Fibroblast of peridontal ligament (primary cell): ENCODE results near the gene SORCS1.

Source experiments
- DNase-seq: peaks from one replicate; pipeline ENCODE4 v3.0.0-alpha.2; 2010; ENCODE audit errors: extremely low read depth

SORCS1 gene

DNA sequence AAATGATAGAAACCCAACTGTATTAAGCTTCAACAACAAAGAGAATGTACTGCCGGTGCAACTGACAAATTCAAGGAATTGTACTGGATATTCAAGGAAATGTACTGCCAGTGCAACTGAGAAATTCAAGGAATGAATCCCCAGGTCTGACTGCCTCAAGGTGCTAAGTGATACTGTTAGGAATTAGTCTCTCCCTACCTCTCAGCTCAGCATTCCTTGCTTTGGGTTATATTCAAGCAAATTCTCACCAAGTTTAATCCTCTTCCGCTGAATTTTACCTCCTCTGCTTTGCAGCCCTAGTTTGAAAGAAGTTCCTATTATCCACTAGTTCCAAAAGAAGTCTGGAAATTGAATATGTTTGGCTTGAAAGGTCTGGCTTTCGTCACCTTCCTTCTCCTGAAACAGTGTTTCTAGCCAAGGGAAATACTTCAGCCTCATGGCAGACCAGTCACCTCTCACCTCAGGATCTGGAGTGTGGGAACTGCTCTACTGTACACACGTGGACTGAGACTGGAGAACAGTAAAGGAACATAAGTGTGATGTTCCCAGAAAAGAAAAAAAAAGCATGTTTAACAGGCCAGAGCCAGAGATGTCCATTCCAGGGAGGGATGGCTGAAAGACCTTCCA is 60.4 kb downstream of the SORCS1 start:
- no peak for DNase-seq

DNA sequence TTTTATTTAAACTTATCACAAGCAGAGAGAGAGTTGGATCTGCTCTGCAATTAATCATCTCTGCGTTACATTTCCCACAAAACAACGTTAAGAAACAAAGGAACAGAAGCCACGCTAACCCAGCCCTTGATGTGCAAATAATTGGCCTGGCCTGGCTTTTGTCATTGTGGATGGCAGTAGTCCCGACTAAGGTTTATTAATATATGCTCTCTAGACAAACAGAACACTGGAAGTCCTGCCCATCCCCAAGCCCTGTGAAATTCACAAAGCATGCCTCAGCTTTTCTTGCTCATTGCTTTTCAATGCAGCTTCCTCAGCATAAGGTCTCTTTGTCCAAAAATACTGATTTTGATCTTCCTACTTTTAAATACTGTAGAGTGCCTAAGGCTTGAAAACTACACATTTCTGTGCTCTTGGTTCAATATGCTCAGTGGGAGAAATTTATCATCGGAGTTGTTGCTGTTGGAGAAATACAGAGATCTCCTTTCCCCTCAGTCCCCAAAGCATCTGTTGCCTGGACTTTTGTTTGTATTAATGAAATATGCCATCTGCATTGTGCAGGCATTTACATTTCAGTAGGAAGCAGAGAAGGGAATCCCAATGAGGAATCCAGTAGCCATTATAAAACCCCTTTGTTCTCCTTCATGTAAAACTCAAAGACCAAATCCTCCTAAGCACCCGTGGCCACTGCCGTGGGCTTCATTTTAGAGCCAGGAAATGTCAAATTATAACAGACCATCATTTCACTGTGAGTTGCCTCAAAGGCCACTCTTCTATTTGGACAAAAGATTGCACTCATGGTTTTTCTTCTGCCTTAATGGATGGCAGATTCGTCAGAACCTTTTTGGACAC is 61.1 kb downstream of the SORCS1 start:
- DNase-seq, result no peak

DNA sequence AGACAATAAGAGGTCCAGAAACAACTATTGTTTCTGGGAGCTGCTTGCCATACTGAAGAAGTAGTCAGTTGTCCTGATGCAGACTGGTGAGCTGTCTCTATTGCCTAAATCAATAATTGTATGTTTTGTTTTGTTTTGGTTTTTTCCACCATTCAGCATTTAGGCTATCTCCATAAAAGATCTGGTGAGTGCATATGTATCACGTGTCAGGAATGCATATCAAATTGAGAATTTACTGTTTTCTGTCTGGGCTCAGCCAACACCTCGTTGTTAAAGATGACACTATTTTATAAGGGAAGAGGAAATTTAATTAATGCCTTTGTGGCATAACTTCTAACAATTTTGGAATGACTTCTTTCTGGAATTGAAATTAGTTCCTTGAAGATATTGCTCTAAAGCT is 66.2 kb downstream of the SORCS1 start:
- DNase-seq, result no peak

DNA sequence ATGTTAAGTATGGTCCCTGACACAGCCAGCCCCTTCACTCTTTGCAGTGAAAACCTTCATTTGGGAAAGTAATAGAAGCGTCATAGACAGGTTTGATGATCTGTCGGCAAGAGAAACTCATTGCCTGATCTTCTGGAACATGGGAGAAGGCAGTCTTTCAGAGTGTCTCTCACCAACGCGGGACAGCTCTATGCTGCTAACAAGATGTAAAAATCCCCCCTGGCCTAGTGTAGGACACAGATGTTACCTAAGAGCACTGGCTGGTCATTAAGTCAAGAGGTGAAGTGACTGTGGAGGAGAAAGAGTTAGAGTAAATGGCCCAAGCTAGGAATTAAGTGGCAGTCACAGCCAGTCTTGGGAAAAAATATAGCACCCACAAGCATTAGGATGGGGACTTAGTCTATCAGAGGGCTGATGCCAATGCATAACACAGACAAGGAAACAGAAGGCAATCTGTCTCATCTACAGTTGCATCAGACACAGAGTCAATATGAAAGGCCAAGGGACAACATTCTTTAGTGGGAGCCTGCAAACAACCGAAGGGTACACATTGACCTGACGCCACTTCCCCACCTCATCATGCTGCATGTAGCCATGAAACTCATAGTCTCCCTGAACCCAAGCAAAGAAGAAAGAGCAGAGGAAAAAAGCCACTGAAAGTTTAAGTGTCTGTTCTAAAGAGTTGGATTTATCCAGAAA is 69.5 kb downstream of the SORCS1 start:
- DNase-seq, result no peak

DNA sequence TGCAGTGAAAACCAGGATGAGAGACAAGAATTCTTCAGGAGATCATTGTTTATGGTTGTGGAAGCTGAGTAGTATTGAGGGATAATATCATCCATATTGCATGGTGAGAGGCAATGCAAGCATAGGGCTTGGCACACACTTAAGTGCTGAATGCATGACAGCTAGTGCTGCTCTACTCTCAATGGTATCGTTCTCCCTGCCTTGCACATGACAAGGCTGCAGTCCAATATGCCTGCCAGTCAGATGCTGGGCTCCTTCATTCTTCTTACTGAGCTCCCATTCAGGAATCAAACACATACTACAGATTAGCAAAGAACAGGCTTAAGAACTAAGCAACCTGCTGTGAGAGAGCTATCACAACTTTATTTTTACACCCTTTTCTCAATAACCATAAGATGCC is 72.2 kb downstream of the SORCS1 start:
- DNase-seq, result no peak

DNA sequence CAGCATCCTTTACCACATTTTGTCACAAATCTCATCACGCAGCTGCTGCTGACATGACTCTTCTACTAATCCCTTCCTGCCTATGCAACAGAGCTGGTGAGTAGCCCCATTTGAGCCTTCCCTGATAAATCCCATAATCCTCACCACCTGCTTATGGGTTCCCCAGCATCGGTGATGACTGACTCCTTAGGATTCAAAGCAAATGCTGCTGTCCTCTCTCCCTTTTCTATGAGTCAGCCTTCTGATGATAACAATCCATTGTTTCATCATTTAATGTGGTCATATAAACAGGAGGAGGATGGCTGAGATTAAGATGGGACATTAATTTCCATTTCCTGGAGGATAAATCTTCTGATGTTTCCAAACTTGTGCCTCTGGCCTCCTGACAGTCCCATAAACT is 73.4 kb downstream of the SORCS1 start:
- no peak for DNase-seq

DNA sequence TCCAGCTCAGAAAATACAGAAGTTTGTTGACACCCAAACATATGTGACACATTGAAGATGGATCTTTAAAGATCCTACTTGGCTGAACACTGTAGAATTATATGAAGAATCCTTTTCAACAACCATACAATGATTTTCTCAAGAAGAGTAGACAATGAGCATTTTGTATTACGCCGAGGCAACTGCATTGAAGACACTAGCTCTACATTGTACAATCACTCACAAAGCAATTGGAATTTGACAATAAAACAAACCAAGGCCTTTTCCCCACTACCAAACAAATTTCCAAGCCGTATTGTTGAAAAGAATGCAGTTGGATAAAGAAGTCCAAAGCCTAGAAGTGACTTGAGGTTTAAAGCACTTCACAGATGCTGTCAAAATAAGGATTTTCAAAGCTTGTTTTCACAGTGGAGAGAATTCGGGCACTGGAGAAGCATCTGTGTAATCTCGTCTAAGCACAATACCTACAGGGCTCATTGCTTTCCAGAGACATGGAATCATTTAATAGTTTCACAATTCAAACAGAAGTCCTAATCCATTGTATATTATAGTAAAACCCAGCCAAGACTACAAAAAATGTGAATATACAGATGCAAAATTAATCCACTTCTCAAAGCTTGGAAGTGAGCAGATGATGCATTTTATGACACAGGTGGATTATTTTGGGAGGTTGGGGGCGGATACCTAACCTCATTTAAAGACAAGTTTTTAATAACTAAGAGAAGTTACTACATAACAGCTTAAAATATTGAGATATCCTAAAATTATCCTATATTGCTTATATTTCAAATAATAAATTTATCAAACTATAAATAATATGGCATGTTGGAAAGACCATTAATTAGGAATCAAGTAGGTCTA is 78.6 kb downstream of the SORCS1 start:
- DNase-seq, result no peak

DNA sequence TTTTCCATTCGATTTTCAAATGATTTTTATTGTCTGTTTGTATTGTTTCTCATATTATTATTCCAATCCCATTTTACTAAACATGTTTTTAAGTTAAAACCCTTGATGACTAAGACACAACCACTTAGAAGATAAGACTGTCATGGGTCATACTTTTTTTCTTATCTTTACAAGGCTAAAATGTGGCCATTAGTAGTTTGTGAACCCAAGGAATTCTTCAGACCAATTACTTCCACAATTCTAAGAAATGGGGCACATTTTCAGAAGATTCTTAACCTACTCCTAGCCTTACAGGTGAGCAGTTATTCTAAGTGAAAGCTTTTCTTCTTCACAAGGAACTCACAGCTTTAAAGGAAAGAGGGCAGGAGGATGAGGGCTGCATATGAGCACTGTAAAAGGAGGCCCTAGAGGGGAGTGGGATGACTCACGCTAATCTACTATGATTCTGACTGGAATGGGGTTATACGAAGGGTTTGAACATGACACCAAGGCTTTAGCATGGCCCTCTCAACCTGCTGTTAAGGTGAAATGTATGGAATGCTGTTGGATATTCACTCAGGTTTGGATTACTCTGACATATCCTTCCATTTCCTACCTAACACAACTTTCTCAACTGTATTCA is 81.0 kb downstream of the SORCS1 start:
- no peak for DNase-seq

DNA sequence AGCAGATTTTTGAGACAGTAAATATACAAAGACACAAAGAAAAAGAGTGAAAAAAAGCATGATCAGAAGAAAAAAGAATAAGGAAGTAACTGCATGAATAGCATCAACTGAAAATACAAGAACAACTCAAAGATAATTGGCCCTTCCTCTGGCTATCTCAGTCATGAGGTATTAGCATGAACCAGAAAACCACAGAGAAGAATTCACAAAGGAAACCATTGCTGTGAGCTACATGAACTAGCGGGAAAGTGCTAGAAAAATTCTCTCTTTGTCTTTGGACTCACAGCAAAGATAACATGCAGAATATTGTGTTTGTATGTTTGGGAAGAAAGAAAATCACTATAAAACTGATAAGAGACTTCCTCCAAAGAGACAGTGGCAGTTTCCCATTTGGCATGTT is 82.9 kb downstream of the SORCS1 start:
- no peak for DNase-seq

DNA sequence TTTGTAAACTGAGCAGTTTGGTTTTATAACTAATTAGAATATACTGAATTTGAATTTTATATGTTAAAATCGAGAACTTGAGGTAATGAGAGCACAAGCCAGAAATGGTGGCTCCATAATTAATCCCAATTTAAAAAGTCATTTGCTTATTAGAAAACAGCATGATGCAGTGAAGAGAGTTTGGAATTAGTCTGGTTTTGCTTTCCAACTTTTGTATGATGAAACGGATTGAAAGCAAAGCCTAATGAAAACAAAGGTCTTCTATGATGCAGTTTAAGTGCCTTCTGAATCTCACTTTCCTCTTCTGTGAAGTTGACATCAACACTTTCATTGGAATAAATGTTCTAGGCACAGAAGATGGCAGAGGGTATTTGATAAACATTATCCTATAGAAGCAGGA is 89.4 kb downstream of the SORCS1 start:
- DNase-seq, result no peak

DNA sequence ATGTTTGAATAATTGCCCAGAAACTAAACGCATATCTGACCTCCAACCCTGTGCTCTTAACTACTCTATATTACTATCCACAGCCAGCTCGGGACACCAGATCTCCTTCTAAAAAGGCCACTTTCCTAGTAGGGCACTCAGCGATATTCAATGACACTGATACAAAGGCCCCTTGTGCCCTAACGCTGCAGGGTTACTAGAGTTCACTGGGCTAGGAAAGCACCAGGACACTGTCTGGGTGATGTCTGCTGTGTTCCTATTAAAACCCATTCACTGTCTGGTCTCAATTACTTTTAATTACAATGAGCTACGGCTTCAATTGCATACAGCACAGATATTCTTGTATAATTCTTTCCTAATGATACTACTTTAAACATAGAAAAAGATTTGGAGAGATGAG is 91.7 kb downstream of the SORCS1 start:
- DNase-seq, result no peak

DNA sequence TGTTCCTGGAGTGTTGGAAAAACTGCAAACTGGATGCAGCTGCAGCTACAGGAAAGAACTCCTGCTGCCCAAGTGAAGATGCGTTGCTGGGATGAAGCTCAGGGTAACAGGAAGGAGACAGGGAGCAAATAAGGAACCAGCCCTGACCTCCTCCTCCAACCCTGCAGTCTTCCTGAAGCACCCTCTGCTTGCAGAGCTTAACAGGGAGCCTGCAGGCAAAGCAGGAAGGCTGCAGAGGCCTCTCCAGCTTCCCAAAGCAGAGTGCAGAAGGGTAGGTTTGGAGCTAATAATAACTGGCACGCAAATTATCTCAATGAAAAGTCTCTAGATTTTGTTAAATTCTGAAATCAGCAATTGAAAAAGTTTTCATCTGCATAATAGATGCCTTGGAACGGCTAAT is 92.5 kb downstream of the SORCS1 start:
- no peak for DNase-seq

DNA sequence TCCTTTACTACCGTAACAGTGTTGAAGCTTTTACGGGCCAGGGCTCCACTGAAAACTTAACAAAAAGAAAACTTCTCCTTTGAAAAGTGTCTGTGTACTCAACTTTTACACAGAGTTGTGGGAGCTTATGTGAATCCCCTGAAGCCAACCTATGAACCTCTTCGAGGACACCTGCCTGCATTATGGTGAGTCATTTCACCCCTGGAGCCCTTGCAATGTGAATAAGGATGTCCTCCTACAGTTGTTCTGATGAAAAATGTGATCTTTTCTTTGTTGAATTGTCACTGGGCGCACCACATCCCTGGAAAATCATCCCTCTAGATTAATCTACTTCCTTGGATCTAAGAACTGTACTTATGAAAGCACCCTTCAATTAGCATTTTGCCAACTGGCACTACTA is 93.2 kb downstream of the SORCS1 start:
- DNase-seq, result no peak

DNA sequence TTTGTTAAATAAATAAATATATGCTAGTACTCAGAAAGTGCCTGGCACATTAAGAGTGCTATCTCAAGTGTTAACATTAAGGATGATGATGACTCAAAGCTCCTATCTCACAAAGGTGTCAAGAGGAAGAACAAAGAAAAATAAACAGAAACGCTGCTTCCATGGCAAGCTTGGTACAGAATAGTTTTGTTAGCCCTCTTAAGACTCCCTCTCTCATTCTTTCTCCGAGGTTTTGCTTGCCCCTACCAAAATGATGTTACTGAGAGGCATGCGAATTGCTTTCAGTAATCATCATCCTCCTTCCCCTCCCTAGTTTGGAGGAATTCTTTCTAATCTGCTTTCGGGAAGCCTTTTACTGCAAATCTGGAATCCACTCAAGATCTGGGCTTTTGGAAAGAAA is 96.7 kb downstream of the SORCS1 start:
- no peak for DNase-seq

DNA sequence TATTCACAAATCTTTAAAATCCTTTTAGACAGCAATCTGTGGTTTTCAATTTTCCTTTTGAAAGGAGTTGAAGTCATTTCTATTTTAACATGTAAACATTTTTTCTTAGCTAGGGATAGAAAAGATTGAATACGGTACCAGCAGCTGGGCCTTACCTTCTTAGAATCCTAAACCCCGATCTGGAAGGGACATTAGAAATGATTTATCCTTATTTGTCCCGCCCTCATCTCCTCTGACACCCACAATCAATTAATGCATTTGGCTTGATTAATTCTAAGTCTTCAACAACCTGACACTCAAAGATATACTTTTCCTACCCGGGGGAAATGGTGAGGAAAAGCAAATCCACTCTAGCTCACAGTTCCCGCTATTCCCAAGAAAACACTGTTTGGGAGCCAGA is 100.4 kb downstream of the SORCS1 start:
- no peak for DNase-seq

DNA sequence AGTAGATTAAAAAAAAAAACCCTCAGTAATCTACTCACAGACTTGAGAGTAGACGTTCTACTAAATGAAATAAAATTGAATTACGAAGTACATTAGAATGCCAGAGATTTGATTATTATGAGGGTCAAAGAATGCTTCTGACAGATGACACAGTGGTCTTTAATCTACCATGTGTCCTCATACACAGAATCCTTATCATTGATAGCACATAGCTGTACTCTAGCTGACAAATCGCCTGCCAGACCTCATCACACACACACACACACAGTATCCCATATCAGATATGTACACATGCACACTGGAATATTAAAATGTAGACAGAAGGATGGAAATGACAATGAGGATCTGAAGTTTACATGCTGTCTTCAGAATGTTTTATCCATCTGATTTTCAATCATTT is 104.6 kb downstream of the SORCS1 start:
- no peak for DNase-seq

DNA sequence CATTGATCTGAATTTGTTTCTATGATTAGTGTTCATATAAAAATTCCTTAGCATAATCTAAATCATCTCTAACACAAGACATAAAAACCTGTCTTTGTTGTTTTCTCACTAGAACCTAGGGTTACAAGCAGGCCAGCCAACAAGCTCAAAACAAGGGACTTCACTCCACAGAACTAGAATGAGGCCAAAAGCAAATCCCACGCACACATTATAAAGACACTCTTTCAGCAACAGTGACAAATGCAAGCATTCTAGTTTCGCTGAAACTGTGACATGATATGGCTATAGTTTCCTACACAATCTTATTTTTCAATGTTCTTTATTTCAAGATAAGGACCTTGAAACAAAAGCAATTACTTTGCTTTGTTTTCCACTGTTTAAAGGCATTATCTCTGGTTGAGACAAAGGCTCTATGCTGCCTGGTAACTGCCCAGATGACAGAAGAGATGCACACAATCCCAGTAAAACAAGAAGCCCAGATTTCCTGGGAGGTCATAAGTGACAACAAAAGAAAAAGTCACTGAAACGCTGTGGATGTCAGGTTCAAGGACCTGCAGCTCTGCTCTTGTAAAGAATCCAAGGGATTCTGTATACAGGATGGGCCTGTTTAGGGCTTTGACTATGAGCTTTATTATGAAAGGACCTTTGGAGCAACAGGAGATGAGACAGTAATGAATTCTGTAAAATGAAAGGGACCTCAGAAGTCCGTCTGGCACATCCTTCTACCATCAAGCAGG is 105.3 kb downstream of the SORCS1 start:
- no peak for DNase-seq

DNA sequence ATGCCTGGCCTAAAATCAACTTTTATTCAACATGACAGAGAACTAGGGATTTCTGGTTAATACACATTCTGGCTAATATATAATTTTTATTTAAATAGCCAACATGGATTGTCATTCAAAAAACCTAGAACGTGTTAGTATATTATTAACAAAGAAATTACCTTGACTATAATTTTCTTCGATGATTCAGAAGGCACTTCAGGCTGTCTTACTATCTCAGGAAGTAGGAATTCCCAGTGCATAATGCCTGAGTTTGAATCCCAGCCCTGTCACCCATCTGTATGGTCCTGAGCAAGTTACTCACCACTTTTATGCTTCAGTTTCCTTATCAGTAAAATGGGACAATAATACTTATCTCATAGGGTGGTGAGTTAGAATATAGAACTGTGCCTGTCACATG is 106.2 kb downstream of the SORCS1 start:
- no peak for DNase-seq

DNA sequence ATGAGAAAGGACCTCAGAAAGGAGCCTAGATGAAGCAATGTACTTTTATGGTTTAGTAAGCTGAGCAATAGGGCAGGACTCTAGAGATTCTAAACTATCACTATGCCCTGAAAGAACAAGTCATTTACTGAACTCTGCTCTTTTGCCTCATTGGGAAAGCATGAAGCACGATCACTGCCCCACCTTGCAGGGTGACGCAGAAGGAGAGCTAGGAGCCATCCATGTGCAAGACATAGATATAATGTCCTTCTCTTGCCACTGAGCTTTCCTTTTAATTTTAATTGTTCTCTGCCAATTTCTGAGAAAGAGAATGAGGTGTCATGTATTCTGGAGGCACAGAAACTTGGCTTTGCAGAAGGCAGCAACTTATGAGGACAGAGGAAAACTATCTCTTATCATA is 108.3 kb downstream of the SORCS1 start:
- no peak for DNase-seq

DNA sequence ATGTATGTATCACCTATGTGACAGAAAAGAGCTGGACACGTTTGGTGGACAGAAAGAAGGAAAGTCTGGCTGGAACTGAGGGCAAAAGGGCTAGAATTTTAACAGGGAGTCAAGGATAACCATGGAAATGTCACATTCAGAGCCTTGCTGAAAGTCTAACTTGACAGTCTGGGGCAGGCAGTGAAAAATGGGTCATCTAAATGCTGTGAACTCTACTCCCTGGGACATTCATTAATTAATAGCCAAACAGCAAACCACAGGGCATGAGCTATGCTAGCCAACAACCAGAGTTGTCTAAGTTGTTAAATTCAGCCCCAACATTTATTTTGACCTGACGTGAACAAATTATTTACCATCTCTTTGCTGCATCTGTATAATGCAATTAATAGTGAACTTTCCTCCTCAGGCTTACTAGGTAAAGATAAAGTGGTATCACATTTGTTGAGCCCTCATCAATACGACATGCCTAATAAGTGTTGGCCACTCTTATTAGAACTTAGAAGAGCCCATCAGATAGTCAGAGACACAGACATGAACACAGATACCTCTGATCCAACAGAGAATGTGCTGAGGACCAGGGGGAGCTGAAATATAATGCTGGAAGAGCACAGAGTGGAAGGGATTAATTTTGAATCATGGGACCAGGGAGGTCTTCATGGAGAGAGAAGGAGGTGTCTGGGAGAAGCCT is 109.9 kb downstream of the SORCS1 start:
- DNase-seq, result no peak
